Measurements from ENCODE around the gene KIF2C. TPM values are rescaled to one million over a fixed set of nuclear protein-coding genes. Genes with fewer than 3 reads are reported as not detected.
A peak's percentile ranks its signal among the peaks of the same experiment; 100 is the strongest.

KIF2C gene
- total and polyA plus RNA-seq, 9 of the 15 experiments (the other 6 are each of a cell fraction or from before 2014, with no cell fraction given): 84.9 to 226 (median 169) TPM

- TF ChIP-seq ZNF316 (IDR thresholded peaks at IDR 0.05) (no peak), SUPT5H (IDR thresholded peaks at IDR 0.05) (peak; percentile 83), SREBF1 (IDR thresholded peaks at IDR 0.05; ENCODE audit: borderline replicate concordance, low read depth, low read length) (peak; percentile 35; the same call in 1 of the 2 replicates), ZKSCAN1 (IDR thresholded peaks at IDR 0.05; ENCODE audit: low read depth, low read length) (peak; percentile 66), CEBPZ (IDR thresholded peaks at IDR 0.05; ENCODE audit: borderline replicate concordance, low read depth, low read length) (no peak), TCF7 (IDR thresholded peaks at IDR 0.05; ENCODE audit: borderline replicate concordance) (peak; percentile 49; the same call in 1 of the 2 replicates), ZNF277 (CRISPR knock-in tag; IDR thresholded peaks at IDR 0.05; ENCODE audit: borderline replicate concordance) (no peak), MCM7 (IDR thresholded peaks at IDR 0.05) (no peak), TFAM (CRISPR knock-in tag; conservative IDR thresholded peaks at IDR 0.05) (no peak), GATAD2A (IDR thresholded peaks at IDR 0.05) (peak; percentile 84; the same call in 1 of the 2 replicates), KAT2B (IDR thresholded peaks at IDR 0.05; ENCODE audit: low read depth, low read length) (no peak), NR2C1 (IDR thresholded peaks at IDR 0.05) (no peak), NR2C1 (tag; IDR thresholded peaks at IDR 0.05) (peak; percentile 17; the same call in 1 of the 2 replicates), FIP1L1 (IDR thresholded peaks at IDR 0.05; ENCODE audit: low read depth, low read length, poor library complexity, severe bottlenecking) (peak; percentile 37), RBM14 (IDR thresholded peaks at IDR 0.05; ENCODE audit: borderline replicate concordance, insufficient read depth, low read depth, low read length) (0 out of 2 replicates have a peak, but pooled peaks have one; percentile 14), RBM17 (IDR thresholded peaks at IDR 0.05; ENCODE audit: borderline replicate concordance, low read depth, low read length) (no peak), ZNF311 (CRISPR knock-in tag; IDR thresholded peaks at IDR 0.05) (no peak), MXI1 (IDR thresholded peaks at IDR 0.05; ENCODE audit: low read depth, low read length) (peak; percentile 87), GABPA (tag; conservative IDR thresholded peaks at IDR 0.05; ENCODE audit: low read depth) (peak; percentile 61), CBX3 (IDR thresholded peaks at IDR 0.05; ENCODE audit: borderline replicate concordance in 1 of 2, low read length in 2 of 2) (no peak), RBFOX2 (IDR thresholded peaks at IDR 0.05; ENCODE audit: low read depth, low read length) (peak; percentile 98), NFE2 (IDR thresholded peaks at IDR 0.05; ENCODE audit: low read depth) (0 out of 2 replicates have a peak, but pooled peaks have one; percentile 21), SMC3 (conservative IDR thresholded peaks at IDR 0.05; ENCODE audit: insufficient read depth, low read depth, low read length) (peak; percentile 49; the same call in 1 of the 2 replicates), CCNT2 (IDR thresholded peaks at IDR 0.05; ENCODE audit: borderline replicate concordance, extremely low read depth, insufficient read length, low read depth, low read length) (peak; percentile 93)
These were observed 60.3 kb downstream of the KIF2C start, which contains the start of gene PLK3 (continued) for GRCh38 chr1:44799770-44800584.

All from K562 (cell line).